ENCODE results near the gene WNK1. TPM values are rescaled to one million over a fixed set of nuclear protein-coding genes. Genes with fewer than 3 reads are reported as not detected.

Gene WNK1
- total and polyA plus RNA-seq, 2 experiments from 2014 or later = 41.5 to 47.2 TPM

GRCh38 chr12:802242-803120 lies 50.1 kb downstream of the WNK1 start:
- H3K9me2 ChIP-seq (ENCODE audit: insufficient read depth) = no peaks in the 10 kb centered on the region
- H3K4me2 ChIP-seq (ENCODE audit: unreplicated experiment) = peak overlapping the region; percentile 48
- H3K27me3 ChIP-seq (replicated peaks; ENCODE audit: insufficient read depth) = no peaks in the 10 kb centered on the region
- peaks cover 28% of the 10 kb centered on the region for H3K4me1 ChIP-seq (ENCODE audit: insufficient read depth)
- H3F3A ChIP-seq (ENCODE audit: insufficient read depth) = 0 out of 2 replicates have a peak, but pooled peaks cover 4% of the 10 kb centered on the region
- H3K9me3 ChIP-seq (ENCODE audit: low read depth) = no peaks in the 10 kb centered on the region
- H4K20me1 ChIP-seq (ENCODE audit: insufficient read depth) = peaks cover 22% of the 10 kb centered on the region
- no peak overlapping the region for H3K4me3 ChIP-seq
- DNase-seq = peak; percentile 30
- in situ Hi-C loops (cut with MboI) = no loop called here
- H3K9ac ChIP-seq = peak overlapping the region; percentile 15; the same call in 1 of the 2 replicates
- H2AFZ ChIP-seq = no peak overlapping the region
- no peaks in the 10 kb centered on the region for H3K36me3 ChIP-seq (ENCODE audit: low read depth)
- H3K79me2 ChIP-seq (ENCODE audit: insufficient read depth) = peaks cover 100% of the 10 kb centered on the region
- no peak overlapping the region for H3K27ac ChIP-seq
- no peak for TF ChIP-seq EZH2 (IDR thresholded peaks at IDR 0.05; ENCODE audit: insufficient read depth, poor library complexity, severe bottlenecking)
- no peak for TF ChIP-seq EZH2phosphoT487 (IDR thresholded peaks at IDR 0.05; ENCODE audit: insufficient read depth, low read depth)
- 44 to 49% methylated on average over 3 of the region's 3 CpGs for WGBS, 2 experiments (ENCODE audit: low coverage in 1 of 2, low lambda C conversion rate in 2 of 2, missing lambda C conversion rate in 2 of 2)

- Histone ChIP-seq H3K27me3 (replicated peaks; ENCODE audit: insufficient read depth) (no peaks in the 10 kb centered on the region), H3K79me2 (ENCODE audit: insufficient read depth) (peaks cover 100% of the 10 kb centered on the region), H4K20me1 (ENCODE audit: insufficient read depth) (peaks cover 22% of the 10 kb centered on the region), H3K4me2 (ENCODE audit: unreplicated experiment) (no peak overlapping the region), H3K36me3 (ENCODE audit: low read depth) (no peaks in the 10 kb centered on the region), H3F3A (ENCODE audit: insufficient read depth) (0 out of 2 replicates have a peak, but pooled peaks cover 4% of the 10 kb centered on the region), H2AFZ (no peak overlapping the region), H3K4me1 (ENCODE audit: insufficient read depth) (peaks cover 28% of the 10 kb centered on the region), H3K9ac (no peak overlapping the region), H3K27ac (no peak overlapping the region), H3K9me3 (ENCODE audit: low read depth) (no peaks in the 10 kb centered on the region), H3K4me3 (no peak overlapping the region), H3K9me2 (ENCODE audit: insufficient read depth) (no peaks in the 10 kb centered on the region)
- in situ Hi-C loops (cut with MboI) = no loop called here
- no peak for TF ChIP-seq EZH2 (IDR thresholded peaks at IDR 0.05; ENCODE audit: insufficient read depth, poor library complexity, severe bottlenecking)
- no peak for TF ChIP-seq EZH2phosphoT487 (IDR thresholded peaks at IDR 0.05; ENCODE audit: insufficient read depth, low read depth)
- 77 to 89% methylated on average over 3 of the region's 3 CpGs for WGBS, 2 experiments (ENCODE audit: low coverage in 1 of 2, low lambda C conversion rate in 2 of 2, missing lambda C conversion rate in 2 of 2)
- DNase-seq = no peak
These were observed 52.7 kb downstream of the WNK1 start for GRCh38 chr12:805022-805632.

DNA sequence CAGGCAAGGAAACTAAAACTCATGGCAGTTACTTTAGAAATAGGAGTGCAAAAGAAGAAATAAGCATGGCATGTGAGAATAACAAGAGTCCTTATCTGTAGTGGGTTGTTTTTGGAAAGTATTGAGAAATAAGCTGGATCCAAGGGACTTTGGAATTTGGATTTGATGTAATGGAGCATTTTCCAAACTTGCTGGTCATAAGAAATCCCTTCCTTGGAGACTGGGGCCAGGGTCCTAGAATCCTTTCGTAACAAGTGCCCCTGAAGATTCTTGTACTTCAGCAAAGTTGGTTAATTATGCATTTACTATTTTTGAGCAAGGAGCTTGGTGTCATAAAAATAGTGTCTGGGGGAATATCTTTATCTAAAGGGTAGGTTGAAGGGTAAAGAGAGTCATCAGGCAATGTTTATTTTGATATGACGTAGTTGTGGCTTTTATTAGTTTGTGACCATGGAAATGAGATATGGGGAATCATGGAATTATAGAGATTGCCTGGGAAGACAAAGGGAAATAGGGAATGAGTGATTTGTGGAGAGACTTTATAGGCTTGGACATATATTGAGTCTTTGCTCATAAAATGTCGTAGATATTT lies 53.9 kb downstream of the WNK1 start:
- Histone ChIP-seq H3K36me3 (ENCODE audit: low read depth) (no peaks in the 10 kb centered on the region), H3K9ac (no peak overlapping the region), H3K4me3 (no peak overlapping the region), H3K79me2 (ENCODE audit: insufficient read depth) (peaks cover 100% of the 10 kb centered on the region), H3K4me1 (ENCODE audit: insufficient read depth) (peaks cover 34% of the 10 kb centered on the region), H4K20me1 (ENCODE audit: insufficient read depth) (peaks cover 22% of the 10 kb centered on the region), H3K4me2 (ENCODE audit: unreplicated experiment) (no peak overlapping the region), H3F3A (ENCODE audit: insufficient read depth) (0 out of 2 replicates have a peak, but pooled peaks cover 4% of the 10 kb centered on the region), H3K9me3 (ENCODE audit: low read depth) (no peaks in the 10 kb centered on the region), H2AFZ (no peak overlapping the region), H3K9me2 (ENCODE audit: insufficient read depth) (no peaks in the 10 kb centered on the region), H3K27ac (no peak overlapping the region), H3K27me3 (replicated peaks; ENCODE audit: insufficient read depth) (no peaks in the 10 kb centered on the region)
- no peak for TF ChIP-seq EZH2phosphoT487 (IDR thresholded peaks at IDR 0.05; ENCODE audit: insufficient read depth, low read depth)
- TF ChIP-seq EZH2 (IDR thresholded peaks at IDR 0.05; ENCODE audit: insufficient read depth, poor library complexity, severe bottlenecking) = no peak
- in situ Hi-C loops (cut with MboI) = no loop called here
- peak; percentile 35 for DNase-seq
- 75 to 82% methylated on average over 3 of the region's 3 CpGs for WGBS, 2 experiments (ENCODE audit: low coverage in 1 of 2, low lambda C conversion rate in 2 of 2, missing lambda C conversion rate in 2 of 2)

- no peak for TF ChIP-seq EZH2 (IDR thresholded peaks at IDR 0.05; ENCODE audit: insufficient read depth, poor library complexity, severe bottlenecking)
- no peak for TF ChIP-seq EZH2phosphoT487 (IDR thresholded peaks at IDR 0.05; ENCODE audit: insufficient read depth, low read depth)
- H2AFZ ChIP-seq = no peak overlapping the region
- DNase-seq = peak; percentile 24
- in situ Hi-C loops (cut with MboI) = no loop called here
- no peaks in the 10 kb centered on the region for H3K9me2 ChIP-seq (ENCODE audit: insufficient read depth)
- H4K20me1 ChIP-seq (ENCODE audit: insufficient read depth) = peaks cover 17% of the 10 kb centered on the region
- H3K36me3 ChIP-seq (ENCODE audit: low read depth) = no peaks in the 10 kb centered on the region
- H3K79me2 ChIP-seq (ENCODE audit: insufficient read depth) = peaks cover 100% of the 10 kb centered on the region
- 64 to 80% methylated on average over 2 of the region's 2 CpGs for WGBS, 2 experiments (ENCODE audit: low coverage in 1 of 2, low lambda C conversion rate in 2 of 2, missing lambda C conversion rate in 2 of 2)
- H3K4me3 ChIP-seq = no peak overlapping the region
- H3F3A ChIP-seq (ENCODE audit: insufficient read depth) = 0 out of 2 replicates have a peak, but pooled peaks cover 6% of the 10 kb centered on the region
- H3K27me3 ChIP-seq (replicated peaks; ENCODE audit: insufficient read depth) = no peaks in the 10 kb centered on the region
- H3K9ac ChIP-seq = no peak overlapping the region
- H3K27ac ChIP-seq = no peak overlapping the region
- H3K9me3 ChIP-seq (ENCODE audit: low read depth) = no peaks in the 10 kb centered on the region
- H3K4me1 ChIP-seq (ENCODE audit: insufficient read depth) = peaks cover 41% of the 10 kb centered on the region
- no peak overlapping the region for H3K4me2 ChIP-seq (ENCODE audit: unreplicated experiment)
These were observed 54.8 kb downstream of the WNK1 start for GRCh38 chr12:807041-807735.
